Breast epithelium (tissue), 4 donors: ENCODE results near the gene ATP7A. TPM values are rescaled to one million over a fixed set of nuclear protein-coding genes. Genes with fewer than 3 reads are reported as not detected.
"Not testable (repeated sequence)": the region's sequence is repeated elsewhere in the genome, so short reads cannot be mapped to it uniquely, and the experiment has no call there.

ENCODE experiments used
- DNase-seq, 2 donors: peaks; one replicate each; pipeline ENCODE4 v3.0.0-alpha.2; 2019; ENCODE audit warnings: low spot score in 2 of 2
- H3K27ac ChIP-seq, 2 donors: fragments of 200-600 bp; sonication (generic) in 1 of 2; one replicate each; pipeline ENCODE4 v1.5.1; 2016 to 2019; ENCODE audit warnings: mild to moderate bottlenecking in 1 of 2
- H3K27me3 ChIP-seq, 2 donors: fragments of 200-600 bp; sonication (generic) in 1 of 2; one replicate each; pipeline versions ENCODE4 v1.5.1 to v1.6.0; 2017 to 2019; ENCODE audit warnings: control low read depth in 1 of 2, mild to moderate bottlenecking in 1 of 2
- H3K36me3 ChIP-seq: fragments of 200-600 bp; one replicate; pipeline ENCODE4 v1.5.1; 2019
- H3K4me1 ChIP-seq, 2 donors: fragments of 200-600 bp; sonication (generic); one replicate each; pipeline ENCODE4 v1.5.1; 2016 to 2019; ENCODE audit warnings: control low read depth in 1 of 2
- H3K4me3 ChIP-seq, 3 donors: fragments of 200-600 bp; sonication (generic); 1 replicate in 2 of 3; 2 replicates in 1 of 3; pipeline ENCODE4 v1.5.1; 2016 to 2019; ENCODE audit warnings: mild to moderate bottlenecking in 3 of 3, moderate library complexity in 2 of 3
- H3K9me3 ChIP-seq, 2 donors: fragments of 200-600 bp; sonication (generic) in 1 of 2; one replicate each; pipeline ENCODE4 v1.5.1; 2016 to 2019; ENCODE audit warnings: control low read depth in 1 of 2
- POLR2A ChIP-seq: fragments of 450-650 bp; IDR thresholded peaks from one replicate; pipeline ENCODE4 v1.6.1; 2016; ENCODE audit warnings: antibody characterized with exemption, mild to moderate bottlenecking, moderate library complexity
- POLR2AphosphoS5 ChIP-seq, 3 donors: sonication (generic); formaldehyde crosslinking; IDR thresholded peaks; one replicate each; pipeline ENCODE4 v1.6.1; 2017; ENCODE audit warnings: antibody characterized with exemption in 3 of 3
- intact Hi-C: fragments of 100-400 bp; cut with DNase I; formaldehyde crosslinking; loops from one replicate; pipeline ENCODE4 v1.15.1; 2023; ENCODE audit warnings: low total_unique reads
- total RNA-seq, 3 donors: library from RNA; depleted of rRNA; stranded (reverse); fragments of >200 nt; gene quantifications; one replicate each; pipeline ENCODE4 v1.1.0, GENCODE V29; 2016
- TF ChIP-seq, protein P1 (sequence below), 3 donors: fragments of 450-650 bp; IDR thresholded peaks; one replicate each; pipeline ENCODE4 v1.5.1; 2016 to 2017; ENCODE audit warnings: antibody characterized with exemption in 3 of 3, mild to moderate bottlenecking in 3 of 3, moderate library complexity in 3 of 3

Gene ATP7A
- total RNA-seq, 3 donors from 2014 or later: 9.4 to 23.7 (median 16.4) TPM

DNA sequence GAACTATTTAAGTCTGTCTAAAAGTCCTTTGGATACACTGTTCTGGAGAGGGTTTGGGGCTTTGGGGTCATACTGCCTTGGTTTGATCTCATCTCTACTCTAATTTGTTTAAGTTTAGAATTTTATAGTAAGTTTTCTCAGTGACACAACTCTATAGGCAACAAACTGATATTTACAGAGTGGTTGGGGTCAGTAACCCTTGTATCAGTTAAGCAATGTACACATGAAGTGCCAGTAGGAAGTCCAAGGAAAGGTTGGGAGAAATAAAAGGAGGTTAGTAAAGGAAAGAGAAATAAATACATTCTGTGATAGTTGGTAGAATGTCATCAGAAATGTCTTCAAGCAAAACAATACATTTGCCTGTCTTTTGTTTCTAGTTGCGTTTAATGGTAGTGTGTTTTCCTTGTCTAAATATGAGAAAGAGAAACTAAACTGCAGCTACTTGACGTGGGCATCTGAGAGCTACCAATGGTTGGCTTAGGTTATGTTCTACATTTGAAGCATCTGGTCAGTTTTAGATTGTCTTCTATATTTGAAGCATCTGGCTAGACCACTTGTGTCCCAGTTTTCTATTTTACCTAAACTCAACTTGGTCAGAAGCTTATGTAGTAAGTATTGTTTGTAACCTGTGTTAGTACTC lies 6.9 kb downstream of the ATP7A start:
- Histone ChIP-seq H3K4me1 (no peaks in the 10 kb centered on the region), H3K27ac (no peak overlapping the region), H3K36me3 (no peaks in the 10 kb centered on the region), H3K9me3 (no peaks in the 10 kb centered on the region), H3K27me3 (peaks cover 0 to 15% of the 10 kb centered on the region in 2 donors), H3K4me3 (no peak overlapping the region)
- TF ChIP-seq POLR2A (no peak), POLR2AphosphoS5 (IDR thresholded peaks at IDR 0.05) (no peak)
- TF ChIP-seq, protein P1, sequence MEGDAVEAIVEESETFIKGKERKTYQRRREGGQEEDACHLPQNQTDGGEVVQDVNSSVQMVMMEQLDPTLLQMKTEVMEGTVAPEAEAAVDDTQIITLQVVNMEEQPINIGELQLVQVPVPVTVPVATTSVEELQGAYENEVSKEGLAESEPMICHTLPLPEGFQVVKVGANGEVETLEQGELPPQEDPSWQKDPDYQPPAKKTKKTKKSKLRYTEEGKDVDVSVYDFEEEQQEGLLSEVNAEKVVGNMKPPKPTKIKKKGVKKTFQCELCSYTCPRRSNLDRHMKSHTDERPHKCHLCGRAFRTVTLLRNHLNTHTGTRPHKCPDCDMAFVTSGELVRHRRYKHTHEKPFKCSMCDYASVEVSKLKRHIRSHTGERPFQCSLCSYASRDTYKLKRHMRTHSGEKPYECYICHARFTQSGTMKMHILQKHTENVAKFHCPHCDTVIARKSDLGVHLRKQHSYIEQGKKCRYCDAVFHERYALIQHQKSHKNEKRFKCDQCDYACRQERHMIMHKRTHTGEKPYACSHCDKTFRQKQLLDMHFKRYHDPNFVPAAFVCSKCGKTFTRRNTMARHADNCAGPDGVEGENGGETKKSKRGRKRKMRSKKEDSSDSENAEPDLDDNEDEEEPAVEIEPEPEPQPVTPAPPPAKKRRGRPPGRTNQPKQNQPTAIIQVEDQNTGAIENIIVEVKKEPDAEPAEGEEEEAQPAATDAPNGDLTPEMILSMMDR (IDR thresholded peaks at IDR 0.05): no peak
- intact Hi-C loops: no loop called here
- DNase-seq: no peak

DNA sequence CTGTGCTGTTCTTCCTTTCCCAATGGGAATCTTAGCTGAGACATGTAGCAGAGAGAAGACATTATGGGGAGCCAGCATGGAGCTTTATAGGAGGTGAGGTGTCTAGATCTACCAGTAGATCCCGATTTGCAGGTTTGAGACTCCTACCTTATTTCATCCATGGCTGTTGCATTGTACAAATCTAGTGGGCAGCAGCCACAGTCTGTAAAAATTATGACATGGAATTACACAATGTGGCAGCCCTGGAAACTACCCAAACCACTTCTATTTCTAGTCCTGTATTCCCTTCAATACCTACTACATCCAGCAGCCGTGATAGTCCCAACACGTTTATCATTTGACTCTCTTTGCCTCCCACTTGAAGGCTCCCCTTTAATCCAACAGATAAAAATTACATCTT lies 8.1 kb downstream of the ATP7A start:
- no peak for TF ChIP-seq POLR2AphosphoS5 (IDR thresholded peaks at IDR 0.05)
- TF ChIP-seq, protein P1 (IDR thresholded peaks at IDR 0.05): no peak
- TF ChIP-seq POLR2A: no peak
- H3K4me3 ChIP-seq: no peak overlapping the region
- intact Hi-C loops: no loop called here
- H3K27me3 ChIP-seq: peaks cover 0 to 15% of the 10 kb centered on the region in 2 donors
- no peaks in the 10 kb centered on the region for H3K4me1 ChIP-seq
- no peak for DNase-seq
- no peak overlapping the region for H3K27ac ChIP-seq
- no peaks in the 10 kb centered on the region for H3K9me3 ChIP-seq
- no peaks in the 10 kb centered on the region for H3K36me3 ChIP-seq

- H3K4me3 ChIP-seq, intact Hi-C loops, DNase-seq, H3K4me1 ChIP-seq, H3K36me3 ChIP-seq, H3K27ac ChIP-seq, H3K9me3 ChIP-seq: not testable (repeated sequence)
- H3K27me3 ChIP-seq: peaks cover 0 to 15% of the 10 kb centered on the region in 2 donors
Observed at GRCh38 chrX:77919370-77919769, 8.9 kb downstream of the ATP7A start.

- TF ChIP-seq POLR2A (no peak), POLR2AphosphoS5 (IDR thresholded peaks at IDR 0.05) (no peak)
- TF ChIP-seq, protein P1 (IDR thresholded peaks at IDR 0.05): no peak
- Histone ChIP-seq H3K27me3 (peaks cover 0 to 20% of the 10 kb centered on the region in 2 donors), H3K36me3 (no peaks in the 10 kb centered on the region), H3K9me3 (no peaks in the 10 kb centered on the region), H3K4me1 (no peaks in the 10 kb centered on the region), H3K27ac (no peak overlapping the region), H3K4me3 (no peak overlapping the region)
- no peak for DNase-seq
- intact Hi-C loops: no loop called here
Observed at GRCh38 chrX:77922787-77923186, 12.3 kb downstream of the ATP7A start.

DNA sequence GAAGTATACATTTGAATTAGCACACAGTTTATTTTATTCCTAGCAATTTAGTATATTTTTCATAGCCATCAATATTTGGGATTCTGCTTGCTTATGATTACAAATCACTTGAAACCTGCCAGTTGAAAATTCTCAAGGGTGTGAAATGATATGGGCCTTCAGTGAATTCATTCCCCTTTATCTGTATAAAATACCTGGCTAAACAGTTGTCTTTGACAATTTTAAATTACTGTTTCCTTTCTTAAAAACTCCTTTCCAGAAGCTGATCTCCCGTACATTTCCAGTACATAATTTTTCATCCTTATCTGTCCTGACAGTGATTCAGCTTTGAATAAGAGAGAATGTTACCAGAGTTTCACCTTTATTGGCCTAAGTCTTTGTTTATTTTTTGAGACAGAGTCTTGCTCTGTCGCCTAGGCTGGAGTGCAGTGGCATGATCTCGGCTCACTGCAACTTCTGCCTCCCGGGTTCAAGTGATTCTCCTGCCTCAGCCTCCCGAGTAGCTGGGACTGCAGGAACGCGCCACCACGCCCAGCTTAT lies 13.9 kb downstream of the ATP7A start:
- no peak for DNase-seq
- Histone ChIP-seq H3K4me1 (no peaks in the 10 kb centered on the region), H3K9me3 (no peaks in the 10 kb centered on the region), H3K27me3 (peaks cover 0 to 20% of the 10 kb centered on the region in 2 donors), H3K4me3 (no peak overlapping the region), H3K27ac (no peak overlapping the region), H3K36me3 (no peaks in the 10 kb centered on the region)
- intact Hi-C loops: no loop called here
- TF ChIP-seq, protein P1 (IDR thresholded peaks at IDR 0.05): no peak
- TF ChIP-seq POLR2A: no peak
- TF ChIP-seq POLR2AphosphoS5 (IDR thresholded peaks at IDR 0.05): no peak
